GM12878 (cell line): ENCODE data around the gene THSD4. TPM values are rescaled to one million over a fixed set of nuclear protein-coding genes. Genes with fewer than 3 reads are reported as not detected.

Source experiments
- ATAC-seq: fragments of 200-7000 bp; cut with Tn5 transposase; 3 replicates; pipeline ENCODE4 v1.9.1; 2020; ENCODE audit warnings: mild to moderate bottlenecking, moderate library complexity
- BruUV-seq: library from RNA; stranded (reverse); fragments of 400-500 nt; replicated peaks from 2 replicates; lab custom pipeline; 2021; lab: Mats Ljungman, UMichigan
- CTCF ChIA-PET: fragments of 300-600 bp; sonication (Branson Sonifier 250); formaldehyde crosslinking; extraction: SDS; loops from one replicate; lab custom pipeline; 2021; ENCODE audit warnings: inconsistent platforms; lab: Yijun Ruan, JAX
- POLR2A ChIA-PET: fragments of 350-600 bp; formaldehyde crosslinking; extraction: SDS; loops from one replicate; lab custom pipeline; 2021; ENCODE audit warnings: inconsistent platforms; lab: Charles Lee
- RAD21 ChIA-PET: fragments of 300-600 bp; sonication (Branson Sonifier 250); formaldehyde crosslinking; loops from one replicate; lab custom pipeline; 2023; ENCODE audit warnings: antibody characterized with exemption; ENCODE audit not compliant: unreplicated experiment; lab: Charles Lee
- SMC1A ChIA-PET: fragments of 300-600 bp; sonication (Branson Sonifier 250); formaldehyde crosslinking; loops from one replicate; lab custom pipeline; 2023; ENCODE audit not compliant: unreplicated experiment, uncharacterized antibody; lab: Charles Lee
- DNase-seq: peaks from one replicate; pipeline ENCODE4 v3.0.0-alpha.2; 2011; ENCODE audit warnings: low read depth, low spot score
- FAIRE-seq: peaks from 3 replicates; lab custom pipeline; 2011; peaks lifted over from hg19 to GRCh38; lab: Jason Lieb, UNC
- H2AFZ ChIP-seq: 2 replicates; pipeline ENCODE4 v1.6.0; 2011; ENCODE audit warnings: low read depth, low read length, control low read depth; ENCODE audit not compliant: control insufficient read depth
- H3K27ac ChIP-seq: 2 replicates; pipeline ENCODE4 v1.5.1; 2011; ENCODE audit warnings: control low read depth; ENCODE audit not compliant: control insufficient read depth, insufficient read depth
- H3K27me3 ChIP-seq, 2 experiments: replicated peaks in 1 of 2; 2 replicates each; pipeline versions ENCODE4 v1.6.0 to v1.6.1; 2011; ENCODE audit warnings: low read length in 1 of 2; ENCODE audit not compliant: control insufficient read depth in 2 of 2, insufficient read depth in 2 of 2
- H3K36me3 ChIP-seq, 2 experiments: 2 replicates each; pipeline ENCODE4 v1.5.1; 2011; ENCODE audit warnings: low read length in 1 of 2; ENCODE audit not compliant: control insufficient read depth in 2 of 2, insufficient read depth in 2 of 2
- H3K4me1 ChIP-seq: 2 replicates; pipeline ENCODE4 v1.6.1; 2011; ENCODE audit warnings: mild to moderate bottlenecking, low read length, moderate library complexity, mixed read lengths; ENCODE audit not compliant: control insufficient read depth, insufficient read depth
- H3K4me2 ChIP-seq: 2 replicates; pipeline ENCODE4 v1.6.0; 2011; ENCODE audit warnings: control low read depth; ENCODE audit not compliant: control insufficient read depth, insufficient read depth
- H3K4me3 ChIP-seq: fragments of 200-600 bp; sonication (generic); 2 replicates; pipeline ENCODE4 v1.5.1; 2016
- H3K79me2 ChIP-seq: 2 replicates; pipeline ENCODE4 v1.6.0; 2011; ENCODE audit warnings: low read length; ENCODE audit not compliant: control insufficient read depth, insufficient read depth
- H3K9ac ChIP-seq: 2 replicates; pipeline ENCODE4 v1.8.0; 2011; ENCODE audit warnings: low read length, control low read depth, mixed read lengths; ENCODE audit not compliant: control insufficient read depth, insufficient read depth
- H3K9me3 ChIP-seq: replicated peaks from 3 replicates; pipeline ENCODE4 v1.5.1; 2011; ENCODE audit warnings: mild to moderate bottlenecking, low read length; ENCODE audit not compliant: control insufficient read depth, insufficient read depth
- H4K20me1 ChIP-seq: 2 replicates; pipeline ENCODE4 v1.6.0; 2011; ENCODE audit not compliant: control insufficient read depth, insufficient read depth
- ASH2L ChIP-seq: fragments of 300-600, 200-600 bp; sonication (generic); IDR thresholded peaks from 2 replicates; pipeline ENCODE4 v1.6.1; 2017; ENCODE audit warnings: low read depth, mild to moderate bottlenecking, borderline replicate concordance
- CUX1 ChIP-seq: IDR thresholded peaks from 2 replicates; pipeline ENCODE4 v1.6.1; 2012; ENCODE audit warnings: improper control_type of control experiment, low read depth, low read length; ENCODE audit not compliant: insufficient replicate concordance
- ESRRA ChIP-seq: IDR thresholded peaks from 2 replicates; pipeline ENCODE4 v1.6.1; 2012; ENCODE audit warnings: mild to moderate bottlenecking, low read length, improper control_type of control experiment
- ETV6 ChIP-seq, 2 experiments: fragments of 450-650 bp in 1 of 2; IDR thresholded peaks in 1 of 2; conservative IDR thresholded peaks in 1 of 2; 2 replicates each; pipeline ENCODE4 v1.6.1; 2014; ENCODE audit warnings: antibody characterized with exemption in 1 of 2, borderline replicate concordance in 1 of 2, low read depth in 1 of 2, mild to moderate bottlenecking in 1 of 2, moderate library complexity in 1 of 2
- FOXM1 ChIP-seq: IDR thresholded peaks from 2 replicates; pipeline ENCODE4 v1.6.1; 2012; ENCODE audit warnings: low read depth, mild to moderate bottlenecking, inconsistent platforms, low read length, moderate library complexity
- HSF1 ChIP-seq: fragments of 150-350 bp; IDR thresholded peaks from 2 replicates; pipeline ENCODE4 v1.6.1; 2014; ENCODE audit warnings: mild to moderate bottlenecking, low read depth, low read length
- JUNB ChIP-seq: IDR thresholded peaks from 2 replicates; pipeline ENCODE4 v1.6.1; 2016; ENCODE audit warnings: antibody characterized with exemption, mild to moderate bottlenecking
- MXI1 ChIP-seq: fragments of 150-350 bp; IDR thresholded peaks from 2 replicates; pipeline ENCODE4 v1.6.1; 2011; ENCODE audit warnings: low read depth, mild to moderate bottlenecking, inconsistent platforms, low read length, improper control_type of control experiment
- MYC ChIP-seq: IDR thresholded peaks from 2 replicates; pipeline ENCODE4 v1.6.1; 2011; ENCODE audit warnings: mild to moderate bottlenecking, low read length, moderate library complexity, inconsistent platforms; ENCODE audit not compliant: insufficient read depth, insufficient replicate concordance, insufficient read length, severe bottlenecking
- NBN ChIP-seq: fragments of 450-650 bp; IDR thresholded peaks from 2 replicates; pipeline ENCODE4 v1.6.1; 2016
- POLR2AphosphoS5 ChIP-seq: IDR thresholded peaks from 2 replicates; pipeline ENCODE4 v1.6.1; 2011; ENCODE audit warnings: mild to moderate bottlenecking, low read length, inconsistent platforms
- RELB ChIP-seq: fragments of 450-650 bp; IDR thresholded peaks from 2 replicates; pipeline ENCODE4 v1.6.1; 2017; ENCODE audit warnings: low read depth, mild to moderate bottlenecking, moderate library complexity
- RUNX3 ChIP-seq: IDR thresholded peaks from 2 replicates; pipeline ENCODE4 v1.6.1; 2012; ENCODE audit warnings: low read length, inconsistent platforms
- STAT3 ChIP-seq: IDR thresholded peaks from 2 replicates; pipeline ENCODE4 v1.6.1; 2011; ENCODE audit warnings: low read depth, low read length, improper control_type of control experiment
- TARDBP ChIP-seq: IDR thresholded peaks from 2 replicates; pipeline ENCODE4 v1.6.1; 2016; ENCODE audit warnings: borderline replicate concordance
- TCF3 ChIP-seq: IDR thresholded peaks from 2 replicates; pipeline ENCODE4 v1.6.1; 2012; ENCODE audit warnings: low read depth, mild to moderate bottlenecking, low read length, borderline replicate concordance; ENCODE audit not compliant: insufficient read depth
- WGBS: methylation state at CpG from one replicate; pipeline ENCODE4 v1.1.6; 2016; ENCODE audit warnings: low lambda C conversion rate; ENCODE audit not compliant: insufficient replicate concordance, insufficient coverage; ENCODE audit errors: missing lambda C conversion rate; 5-methylcytosine and 5-hydroxymethylcytosine counted together
- in situ Hi-C: fragments of 300-500 bp; cut with MboI; formaldehyde crosslinking; loops from 9 replicates; pipeline ENCODE4 v1.14.3; 2018; ENCODE audit warnings: mixed read lengths
- intact Hi-C: fragments of 100-400 bp; cut with micrococcal nuclease; formaldehyde crosslinking; loops from one replicate; pipeline ENCODE4 v1.14.2; 2022; ENCODE audit not compliant: unreplicated experiment
- polyA plus RNA-seq, 11 experiments: library from polyadenylated mRNA; depleted of rRNA in 4 of 11; unstranded in 6 of 11; stranded (reverse) in 5 of 11; fragments of >200 nt; fragmentation: Nextera tagmentation in 4 of 11; fragmentation: Illumina TruSeq in 1 of 11; extraction: Ambion mirVana in 4 of 11; extraction: Trizol in 1 of 11; gene quantifications; 1 replicate in 1 of 11; 2 replicates in 10 of 11; pipeline versions ENCODE4 v1.2.1 to v1.2.3, GENCODE V29; 2011 to 2016; ENCODE audit warnings: inconsistent platforms in 2 of 11, missing spikeins in 2 of 11, low read depth in 1 of 11
- total RNA-seq, 4 experiments: library from RNA; depleted of rRNA in 3 of 4; stranded (reverse); fragments of >200 nt in 3 of 4; fragmentation: Illumina TruSeq in 1 of 4; extraction: Trizol in 1 of 4; gene quantifications; 2 replicates each; pipeline versions ENCODE4 v1.2.1 to v1.2.3, GENCODE V29; 2013 to 2021

THSD4 gene
- total and polyA plus RNA-seq, 10 of the 15 experiments (the other 5 are each of a cell fraction or from before 2014, with no cell fraction given) = 0.04 to 0.13 (median 0.05) TPM; not detected in 7

GRCh38 chr15:71568227-71568626, 453.0 kb downstream of the THSD4 start:
- intact Hi-C loops = no loop called here
- Histone ChIP-seq H3K9ac (no peak overlapping the region), H3K27ac (no peak overlapping the region), H3K79me2 (no peaks in the 10 kb centered on the region), H3K9me3 (no peaks in the 10 kb centered on the region), H3K27me3 (no peaks in the 10 kb centered on the region), H4K20me1 (no peaks in the 10 kb centered on the region), H3K4me1 (no peaks in the 10 kb centered on the region), H3K36me3 (no peaks in the 10 kb centered on the region), H3K4me3 (no peak overlapping the region), H2AFZ (no peak overlapping the region), H3K4me2 (no peak overlapping the region)
- ATAC-seq (no peak), FAIRE-seq (no peak), DNase-seq (no peak)
- ChIA-PET CTCF (no interaction called here), POLR2A (no interaction called here), SMC1A (no interaction called here), RAD21 (no interaction called here)
- in situ Hi-C loops = no loop called here
- no TSS peak for BruUV-seq
- 13% methylated on average over 1 of the region's 1 CpG for WGBS
- TF ChIP-seq CUX1 (no peak), ASH2L (no peak), JUNB (no peak), FOXM1 (no peak), HSF1 (no peak), POLR2AphosphoS5 (no peak), RELB (no peak), MYC (no peak), ETV6 (conservative IDR thresholded peaks at IDR 0.05 in 1 of 2, IDR thresholded peaks at IDR 0.05 in 1 of 2; ENCODE audit: borderline replicate concordance in 1 of 2, low read depth in 1 of 2) (no peak), STAT3 (no peak), TCF3 (no peak), MXI1 (no peak), ESRRA (no peak), NBN (no peak), TARDBP (no peak), RUNX3 (no peak)
